ENCODE data around the gene CXCL9.
"Not testable (repeated sequence)": the region's sequence is repeated elsewhere in the genome, so short reads cannot be mapped to it uniquely, and the experiment has no call there.

Gene CXCL9

DNA sequence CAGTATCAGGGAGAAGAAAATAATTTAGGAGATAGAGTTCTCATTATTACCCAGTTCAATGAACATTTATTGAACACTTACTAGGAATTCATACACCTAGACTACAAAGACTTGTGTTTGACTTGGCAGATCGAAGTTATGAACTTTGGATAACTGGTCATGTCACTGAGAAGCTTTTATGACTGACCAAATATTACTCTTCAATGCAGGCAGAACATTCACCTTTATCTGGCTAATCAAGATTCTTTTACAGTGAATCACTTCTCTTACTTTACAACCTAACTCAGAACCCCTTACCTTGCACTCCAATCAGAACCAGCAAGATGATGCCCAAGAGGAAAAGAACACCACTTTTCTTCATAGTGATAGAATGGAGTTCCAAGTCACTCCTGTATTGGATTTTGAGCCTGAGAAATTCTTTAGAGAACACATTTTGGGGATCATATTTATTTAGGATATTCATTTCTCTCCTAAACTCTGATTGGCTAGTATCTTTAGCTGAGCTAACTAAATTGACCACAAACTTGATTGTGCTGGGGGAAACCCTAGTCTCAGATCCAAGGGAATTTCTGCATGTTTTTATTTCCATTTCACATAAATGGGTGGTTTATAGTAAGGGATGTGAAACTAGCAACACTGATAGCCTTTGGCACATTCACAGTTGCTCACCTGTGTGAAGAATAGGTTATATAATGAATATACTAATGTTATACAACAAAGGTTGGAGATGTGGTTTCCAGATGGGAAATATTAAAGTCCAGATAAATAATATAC lies at the start of gene CXCL9:
Gene CXCL9, minus strand, starts transcription at position 421 of the 774 bp plus-strand sequence. Its CDS starts 60 bp downstream, at position 361.
- no peak for DNase-seq (ENCODE audit: low spot score in 2 of 2)
- no peaks in the 10 kb centered on the region; the same call in 1 of the 2 replicates for H3K4me1 ChIP-seq
- no peak within 1 kb of the TSS for H3K4me3 ChIP-seq
- in situ Hi-C loops (cut with MboI; ENCODE audit: low sequenced_read_pairs) = no loop called here
- no peaks in the 10 kb centered on the region for H3K36me3 ChIP-seq (replicated peaks)
- H3K9me3 ChIP-seq = no peaks in the 10 kb centered on the region
- H3K27me3 ChIP-seq (ENCODE audit: low read depth) = no peaks in the 10 kb centered on the region

DNA sequence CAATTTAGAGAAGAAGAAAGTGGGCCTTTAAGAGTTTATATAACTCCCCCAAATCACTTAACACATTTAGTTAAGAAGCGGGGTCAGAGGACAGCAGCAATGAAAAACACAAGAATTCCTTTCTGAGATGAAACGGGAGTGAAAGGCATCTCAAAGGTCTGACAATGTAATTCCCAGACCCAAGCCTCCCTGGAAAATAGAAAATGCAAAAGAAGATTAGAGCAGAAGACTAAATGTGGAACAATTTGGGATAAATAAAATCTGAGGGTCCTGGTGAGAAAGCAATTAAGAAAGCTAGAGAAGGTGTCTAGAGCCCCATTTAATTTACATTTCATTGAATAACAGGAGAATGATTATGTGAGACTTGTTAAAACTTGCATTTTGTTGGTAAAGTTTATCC lies 48.1 kb upstream of the CXCL9 start:
- Histone ChIP-seq H3K27me3 (ENCODE audit: low read depth) (peaks cover 6% of the 10 kb centered on the region; the same call in 1 of the 2 replicates), H3K4me3 (no peak overlapping the region), H3K4me1 (peaks cover 31% of the 10 kb centered on the region), H3K36me3 (replicated peaks) (no peaks in the 10 kb centered on the region), H3K9me3 (no peaks in the 10 kb centered on the region)
- peak; percentile 42 to 93 for DNase-seq (ENCODE audit: low spot score in 2 of 2)
- in situ Hi-C loops (cut with MboI; ENCODE audit: low sequenced_read_pairs) = no loop called here

DNA sequence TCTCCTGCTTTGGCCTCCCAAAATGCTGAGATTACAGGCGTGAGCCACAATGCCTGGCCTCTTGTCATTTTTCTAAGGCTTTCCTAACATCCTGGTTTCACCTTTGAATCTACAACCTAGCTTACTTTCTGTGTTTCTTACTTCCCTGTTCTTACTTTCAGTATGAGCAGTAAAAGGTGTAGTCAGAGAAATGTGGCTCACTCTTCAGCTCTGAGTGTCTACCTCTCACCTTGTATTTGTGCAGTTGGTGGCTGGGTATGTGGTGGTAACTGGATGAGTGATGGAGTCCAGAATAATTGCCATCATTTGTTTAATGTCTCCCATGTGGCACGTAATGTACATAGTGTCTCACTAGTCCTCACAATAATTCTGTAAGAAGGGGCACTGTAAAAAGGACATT lies 47.7 kb upstream of the CXCL9 start:
- H3K4me1 ChIP-seq = peaks cover 31% of the 10 kb centered on the region
- DNase-seq (ENCODE audit: low spot score in 2 of 2) = peak in 1 of 2 experiments; percentile 39
- no peak overlapping the region for H3K4me3 ChIP-seq
- H3K9me3 ChIP-seq = no peaks in the 10 kb centered on the region
- peaks cover 6% of the 10 kb centered on the region; the same call in 1 of the 2 replicates for H3K27me3 ChIP-seq (ENCODE audit: low read depth)
- H3K36me3 ChIP-seq (replicated peaks) = no peaks in the 10 kb centered on the region
- in situ Hi-C loops (cut with MboI; ENCODE audit: low sequenced_read_pairs) = no loop called here

DNA sequence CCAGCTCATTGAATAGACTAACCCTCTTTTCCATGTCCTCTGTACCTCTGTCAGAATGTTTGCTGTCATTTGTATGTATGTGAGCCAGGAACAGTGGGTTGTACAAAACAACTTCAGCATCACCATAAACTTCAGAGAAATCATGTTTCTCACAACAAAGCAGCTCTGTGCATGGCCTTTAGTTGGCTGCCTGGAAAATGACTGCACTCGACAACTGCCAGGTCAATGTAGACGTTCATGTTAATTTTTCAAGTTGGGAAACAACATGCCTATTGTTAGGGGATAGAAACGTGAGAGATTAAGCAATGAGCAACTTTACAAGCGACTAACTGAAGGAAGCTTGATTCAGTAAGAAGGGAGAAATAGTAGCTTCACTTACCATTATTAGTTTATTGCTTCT lies 46.4 kb upstream of the CXCL9 start:
- H3K4me1 ChIP-seq = peaks cover 31% of the 10 kb centered on the region
- DNase-seq (ENCODE audit: low spot score in 2 of 2) = peak; percentile 55 to 83
- no peaks in the 10 kb centered on the region for H3K9me3 ChIP-seq
- no peak overlapping the region for H3K4me3 ChIP-seq
- in situ Hi-C loops (cut with MboI; ENCODE audit: low sequenced_read_pairs) = no loop called here
- H3K36me3 ChIP-seq (replicated peaks) = no peaks in the 10 kb centered on the region
- H3K27me3 ChIP-seq (ENCODE audit: low read depth) = peaks cover 2% of the 10 kb centered on the region; the same call in 1 of the 2 replicates

DNA sequence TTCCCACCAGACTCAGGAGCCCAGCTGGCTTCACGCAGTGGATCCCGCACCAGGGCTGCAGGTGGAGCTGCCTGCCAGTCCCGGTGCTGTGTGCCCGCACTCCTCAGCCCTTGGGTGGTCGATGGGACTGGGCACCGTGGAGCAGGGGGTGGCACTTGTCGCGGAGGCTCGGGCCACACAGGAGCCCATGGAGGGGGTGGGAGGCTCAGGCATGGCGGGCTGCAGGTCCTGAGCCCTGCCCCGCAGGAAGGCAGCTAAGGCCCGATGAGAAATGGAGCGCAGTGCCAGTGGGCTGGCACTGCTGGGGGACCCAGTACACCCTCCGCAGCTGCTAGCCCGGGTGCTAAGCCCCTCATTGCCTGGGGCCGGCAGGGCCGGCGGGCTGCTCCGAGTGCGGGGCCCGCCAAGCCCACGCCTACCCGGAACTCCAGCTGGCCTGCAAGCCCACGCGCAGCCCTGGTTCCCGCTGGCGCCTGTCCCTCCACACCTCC lies 43.3 kb upstream of the CXCL9 start:
- H3K9me3 ChIP-seq; H3K36me3 ChIP-seq (replicated peaks); H3K27me3 ChIP-seq (ENCODE audit: low read depth); H3K4me3 ChIP-seq; DNase-seq (ENCODE audit: low spot score in 2 of 2); in situ Hi-C loops (cut with MboI; ENCODE audit: low sequenced_read_pairs): not testable (repeated sequence)
- H3K4me1 ChIP-seq = peaks cover 23% of the 10 kb centered on the region

DNA sequence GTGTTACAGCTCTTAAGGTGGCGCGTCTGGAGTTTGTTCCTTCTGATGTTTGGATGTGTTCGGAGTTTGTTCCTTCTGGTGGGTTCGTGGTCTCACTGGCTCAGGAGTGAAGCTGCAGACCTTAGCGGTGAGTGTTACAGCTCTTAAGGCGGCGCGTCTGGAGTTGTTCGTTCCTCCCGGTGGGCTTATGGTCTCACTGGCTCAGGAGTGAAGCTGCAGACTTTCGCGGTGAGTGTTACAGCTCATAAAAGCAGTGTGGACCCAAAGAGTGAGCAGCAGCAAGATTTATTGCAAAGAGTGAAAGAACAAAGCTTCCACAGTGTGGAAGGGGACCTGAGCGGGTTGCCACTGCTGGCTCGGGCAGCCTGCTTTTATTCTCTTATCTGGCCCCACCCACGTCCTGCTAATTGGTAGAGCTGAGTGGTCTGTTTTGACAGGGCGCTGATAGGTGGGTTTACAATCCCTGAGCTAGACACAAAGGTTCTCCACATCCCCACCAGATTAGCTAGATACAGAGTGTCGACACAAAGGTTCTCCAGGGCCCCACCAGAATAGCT lies 42.6 kb upstream of the CXCL9 start:
- H3K4me3 ChIP-seq; H3K27me3 ChIP-seq (ENCODE audit: low read depth); DNase-seq (ENCODE audit: low spot score in 2 of 2); in situ Hi-C loops (cut with MboI; ENCODE audit: low sequenced_read_pairs); H3K36me3 ChIP-seq (replicated peaks); H3K9me3 ChIP-seq: not testable (repeated sequence)
- peaks cover 16% of the 10 kb centered on the region for H3K4me1 ChIP-seq

DNA sequence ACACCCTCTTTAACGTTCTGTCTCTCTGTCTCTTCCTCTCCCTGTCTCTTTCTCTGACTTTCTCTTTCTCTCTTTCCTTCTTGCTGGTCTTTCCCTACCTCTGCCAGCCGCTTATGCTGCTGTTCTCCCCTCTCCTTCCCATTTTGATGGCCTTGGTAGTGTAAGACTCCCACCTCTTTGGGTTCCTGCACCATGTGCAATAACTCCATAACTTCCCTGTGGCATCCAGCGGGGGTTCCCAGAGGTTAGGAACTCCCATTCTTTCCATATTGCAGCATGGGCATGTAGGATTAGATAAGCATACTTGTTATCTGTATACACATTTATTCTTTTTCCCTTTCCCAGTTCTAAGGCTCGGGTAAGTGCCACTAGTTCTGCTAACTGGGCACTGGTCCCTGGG lies 37.4 kb upstream of the CXCL9 start:
- DNase-seq (ENCODE audit: low spot score in 2 of 2); H3K36me3 ChIP-seq (replicated peaks); H3K27me3 ChIP-seq (ENCODE audit: low read depth); H3K4me1 ChIP-seq; in situ Hi-C loops (cut with MboI; ENCODE audit: low sequenced_read_pairs); H3K4me3 ChIP-seq; H3K9me3 ChIP-seq: not testable (repeated sequence)

DNA sequence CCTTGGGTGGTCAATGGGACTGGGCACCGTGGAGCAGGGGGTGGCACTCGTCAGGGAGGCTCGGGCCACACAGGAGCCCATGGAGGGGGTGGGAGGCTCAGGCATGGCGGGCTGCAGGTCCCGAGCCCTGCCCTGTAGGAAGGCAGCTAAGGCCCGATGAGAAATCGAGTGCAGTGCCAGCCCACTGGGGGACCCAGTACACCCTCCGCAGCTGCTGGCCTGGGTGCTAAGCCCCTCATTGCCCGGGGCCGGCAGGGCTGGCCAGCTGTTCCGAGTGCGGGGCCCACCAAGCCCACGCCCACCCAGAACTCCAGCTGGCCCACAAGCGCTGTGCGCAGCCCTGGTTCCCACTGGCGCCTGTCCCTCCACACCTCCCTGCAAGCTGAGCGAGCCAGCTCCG lies 36.0 kb upstream of the CXCL9 start:
- H3K36me3 ChIP-seq (replicated peaks); H3K4me3 ChIP-seq; H3K4me1 ChIP-seq; H3K9me3 ChIP-seq; in situ Hi-C loops (cut with MboI; ENCODE audit: low sequenced_read_pairs); H3K27me3 ChIP-seq (ENCODE audit: low read depth); DNase-seq (ENCODE audit: low spot score in 2 of 2): not testable (repeated sequence)

DNA sequence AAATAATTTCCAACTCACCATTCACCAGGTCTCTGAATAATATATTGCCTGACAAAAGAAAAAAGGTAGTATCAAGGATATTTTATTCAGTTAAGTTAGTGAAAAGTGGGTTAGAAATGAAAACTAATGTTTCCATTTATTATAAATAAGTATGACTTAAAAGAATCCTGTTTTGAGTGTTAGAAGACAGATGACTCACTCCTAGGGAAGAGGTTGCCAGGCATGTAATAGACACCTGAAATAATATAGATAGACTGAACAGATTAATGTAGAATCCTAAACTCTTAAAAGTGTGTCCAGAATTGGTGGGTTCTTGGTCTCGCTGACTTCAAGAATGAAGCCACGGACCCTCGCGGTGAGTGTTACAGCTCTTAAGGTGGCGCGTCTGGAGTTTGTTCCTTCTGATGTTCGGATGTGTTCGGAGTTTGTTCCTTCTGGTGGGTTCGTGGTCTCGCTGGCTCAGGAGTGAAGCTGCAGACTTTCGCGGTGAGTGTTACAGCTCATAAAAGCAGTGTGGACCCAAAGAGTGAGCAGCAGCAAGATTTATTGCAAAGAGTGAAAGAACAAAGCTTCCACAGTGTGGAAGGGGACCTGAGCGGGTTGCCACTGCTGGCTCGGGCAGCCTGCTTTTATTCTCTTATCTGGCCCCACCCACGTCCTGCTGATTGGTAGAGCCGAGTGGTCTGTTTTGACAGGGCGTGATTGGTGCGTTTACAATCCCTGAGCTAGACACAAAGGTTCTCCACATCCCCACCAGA lies 35.1 kb upstream of the CXCL9 start:
- in situ Hi-C loops (cut with MboI; ENCODE audit: low sequenced_read_pairs); H3K9me3 ChIP-seq; DNase-seq (ENCODE audit: low spot score in 2 of 2); H3K27me3 ChIP-seq (ENCODE audit: low read depth); H3K36me3 ChIP-seq (replicated peaks); H3K4me1 ChIP-seq; H3K4me3 ChIP-seq: not testable (repeated sequence)

DNA sequence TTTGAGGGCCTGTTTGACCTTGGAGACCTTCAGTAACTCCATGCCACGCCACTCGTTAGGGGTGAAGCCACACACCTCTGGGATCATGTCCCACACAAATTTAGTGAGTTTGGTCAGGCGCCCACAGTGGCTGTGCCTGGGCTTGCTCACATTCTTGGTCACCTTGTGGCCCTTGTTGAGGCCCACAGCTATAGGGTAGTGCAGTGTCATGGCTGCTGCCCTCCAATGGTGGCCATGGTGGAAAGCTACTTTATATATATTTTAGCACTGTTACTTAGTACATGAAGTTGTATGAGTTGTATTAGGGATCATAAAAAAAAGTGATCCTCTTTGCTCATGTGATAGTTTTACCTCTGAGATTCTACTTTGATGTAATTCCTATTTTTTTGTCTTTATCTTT lies 29.5 kb upstream of the CXCL9 start:
- H3K27me3 ChIP-seq (ENCODE audit: low read depth) = peaks cover 8% of the 10 kb centered on the region
- no peaks in the 10 kb centered on the region for H3K36me3 ChIP-seq (replicated peaks)
- H3K4me3 ChIP-seq = no peak overlapping the region
- in situ Hi-C loops (cut with MboI; ENCODE audit: low sequenced_read_pairs) = no loop called here
- H3K9me3 ChIP-seq = no peaks in the 10 kb centered on the region
- no peak for DNase-seq (ENCODE audit: low spot score in 2 of 2)
- H3K4me1 ChIP-seq = no peaks in the 10 kb centered on the region

DNA sequence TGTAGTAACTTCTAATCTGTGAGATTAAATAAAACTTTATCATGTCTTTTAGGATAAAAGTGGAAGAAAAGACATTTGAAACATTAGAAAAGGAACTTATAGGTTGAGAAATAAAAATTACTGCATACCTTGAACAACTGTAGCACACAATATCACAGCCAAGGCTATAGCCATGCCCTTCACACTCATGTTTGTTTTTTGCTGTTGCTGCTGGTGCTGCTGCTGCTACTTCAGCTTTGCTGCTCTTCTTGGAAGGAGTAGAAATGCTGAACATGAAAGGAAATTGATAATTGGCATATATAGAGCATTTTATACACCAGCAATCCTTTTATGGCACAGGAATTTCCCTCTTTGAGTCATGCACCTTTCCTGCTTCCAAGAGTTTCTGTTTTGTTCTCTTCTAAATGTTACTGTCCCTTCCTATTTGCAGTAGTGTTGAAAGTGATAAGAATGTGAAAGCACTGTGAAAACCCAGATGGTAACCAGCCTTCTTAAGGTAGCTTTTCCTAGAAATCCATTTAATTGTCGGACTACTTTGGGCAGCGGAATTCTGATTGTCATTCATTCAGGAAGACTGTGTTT lies 28.6 kb upstream of the CXCL9 start, which contains the start of gene CXCL11:
Gene CXCL11, minus strand, starts transcription at position 272 of the 582 bp plus-strand sequence. Its CDS starts 83 bp downstream, at position 189.
- no peaks in the 10 kb centered on the region for H3K9me3 ChIP-seq
- no peak for DNase-seq (ENCODE audit: low spot score in 2 of 2)
- H3K4me1 ChIP-seq = no peaks in the 10 kb centered on the region
- in situ Hi-C loops (cut with MboI; ENCODE audit: low sequenced_read_pairs) = no loop called here
- H3K36me3 ChIP-seq (replicated peaks) = no peaks in the 10 kb centered on the region
- no peak within 1 kb of the TSS for H3K4me3 ChIP-seq
- H3K27me3 ChIP-seq (ENCODE audit: low read depth) = peaks cover 9% of the 10 kb centered on the region

DNA sequence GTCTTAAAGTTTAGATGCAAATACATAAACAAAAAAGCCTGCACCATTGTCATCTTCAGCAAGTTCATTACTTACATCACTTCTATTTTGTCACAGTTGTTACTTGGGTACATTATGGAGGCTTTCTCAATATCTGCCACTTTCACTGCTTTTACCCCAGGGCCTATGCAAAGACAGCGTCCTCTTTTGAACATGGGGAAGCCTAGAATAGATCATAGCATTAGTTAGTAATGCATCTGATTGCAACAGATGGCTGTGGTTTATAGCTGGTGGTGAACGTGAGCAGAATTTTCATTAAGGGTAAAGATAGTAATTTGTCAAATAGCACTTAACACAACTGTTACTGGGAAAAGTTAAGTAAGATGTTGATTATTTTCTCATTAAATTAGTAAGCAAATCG lies 27.8 kb upstream of the CXCL9 start:
- no peak for DNase-seq (ENCODE audit: low spot score in 2 of 2)
- Histone ChIP-seq H3K4me1 (no peaks in the 10 kb centered on the region), H3K9me3 (no peaks in the 10 kb centered on the region), H3K4me3 (no peak overlapping the region), H3K27me3 (ENCODE audit: low read depth) (peaks cover 13% of the 10 kb centered on the region), H3K36me3 (replicated peaks) (no peaks in the 10 kb centered on the region)
- in situ Hi-C loops (cut with MboI; ENCODE audit: low sequenced_read_pairs) = no loop called here

DNA sequence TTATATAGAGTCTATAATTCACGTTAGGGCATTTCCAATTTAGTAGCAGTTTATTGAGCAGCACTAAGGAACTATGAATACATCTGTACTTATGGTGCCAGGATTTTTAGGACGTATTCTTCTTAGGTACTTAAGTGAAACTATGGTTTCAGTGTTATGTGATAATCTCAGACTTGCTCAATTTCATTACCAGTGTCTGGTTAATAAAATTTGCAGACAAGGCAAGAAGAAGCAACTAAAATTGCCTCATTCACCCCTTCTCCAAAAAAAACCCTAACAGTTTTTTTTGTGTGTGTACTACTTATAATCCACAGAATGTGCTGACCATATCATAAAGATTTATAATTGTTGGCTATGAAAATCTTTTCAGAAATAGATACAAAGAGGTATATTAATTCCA lies 22.0 kb upstream of the CXCL9 start:
- H3K4me3 ChIP-seq = no peak overlapping the region
- peaks cover 26% of the 10 kb centered on the region for H3K27me3 ChIP-seq (ENCODE audit: low read depth)
- no peaks in the 10 kb centered on the region for H3K36me3 ChIP-seq (replicated peaks)
- no peak for DNase-seq (ENCODE audit: low spot score in 2 of 2)
- no peaks in the 10 kb centered on the region for H3K9me3 ChIP-seq
- peaks cover 7% of the 10 kb centered on the region; the same call in 1 of the 2 replicates for H3K4me1 ChIP-seq
- in situ Hi-C loops (cut with MboI; ENCODE audit: low sequenced_read_pairs) = no loop called here

All from HAP-1 (cell line).